ENCODE results near the gene BPIFB2.
"Not testable (repeated sequence)": the region's sequence is repeated elsewhere in the genome, so short reads cannot be mapped to it uniquely, and the experiment has no call there.

BPIFB2 gene, protein sequence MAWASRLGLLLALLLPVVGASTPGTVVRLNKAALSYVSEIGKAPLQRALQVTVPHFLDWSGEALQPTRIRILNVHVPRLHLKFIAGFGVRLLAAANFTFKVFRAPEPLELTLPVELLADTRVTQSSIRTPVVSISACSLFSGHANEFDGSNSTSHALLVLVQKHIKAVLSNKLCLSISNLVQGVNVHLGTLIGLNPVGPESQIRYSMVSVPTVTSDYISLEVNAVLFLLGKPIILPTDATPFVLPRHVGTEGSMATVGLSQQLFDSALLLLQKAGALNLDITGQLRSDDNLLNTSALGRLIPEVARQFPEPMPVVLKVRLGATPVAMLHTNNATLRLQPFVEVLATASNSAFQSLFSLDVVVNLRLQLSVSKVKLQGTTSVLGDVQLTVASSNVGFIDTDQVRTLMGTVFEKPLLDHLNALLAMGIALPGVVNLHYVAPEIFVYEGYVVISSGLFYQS

DNA sequence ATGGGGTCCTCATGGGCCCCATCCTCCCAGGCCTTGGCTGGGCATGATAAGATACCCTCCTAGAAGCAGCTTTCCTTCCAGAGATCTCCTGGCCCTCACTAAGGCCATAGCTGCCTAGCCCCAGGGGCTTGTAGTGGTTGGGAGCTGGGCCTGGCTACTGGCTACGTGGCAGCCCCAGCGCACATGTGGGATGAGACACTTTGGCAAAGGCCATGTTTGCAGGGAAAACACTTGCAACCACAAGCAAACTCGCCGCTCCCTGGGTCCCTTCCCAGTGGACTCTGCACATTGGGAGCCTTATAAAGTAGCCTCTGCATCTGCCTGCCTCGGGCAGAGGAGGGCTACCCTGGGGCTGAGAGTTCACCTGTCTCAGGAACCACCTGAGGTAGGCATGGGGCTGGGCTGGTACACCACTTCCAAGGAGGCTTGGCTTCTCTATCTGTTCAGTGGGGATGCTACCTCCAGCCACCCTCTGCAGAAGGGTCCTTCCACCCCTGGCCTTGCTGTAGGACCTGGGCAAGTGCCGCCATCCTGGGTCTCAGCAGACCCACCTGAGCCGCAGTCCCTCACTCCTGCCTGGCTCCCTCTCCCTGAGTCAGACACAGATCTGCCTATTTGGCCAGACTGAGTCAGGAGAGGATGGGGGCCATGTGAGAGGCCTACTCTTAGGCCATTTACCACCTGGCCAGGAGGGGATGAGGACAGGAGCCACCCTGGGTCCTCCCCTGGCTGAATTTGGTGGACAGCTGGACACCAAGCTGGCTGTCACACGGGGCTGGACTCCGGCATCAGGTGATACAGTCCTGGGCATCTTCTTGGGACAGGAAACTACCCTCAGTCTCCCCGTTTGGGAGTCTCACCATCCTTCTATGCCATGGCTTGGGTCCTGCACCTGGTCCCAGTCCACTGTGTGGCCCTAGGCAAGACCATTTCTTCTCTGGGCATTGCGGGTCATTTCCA, at the start of gene BPIFB2:
Gene BPIFB2, plus strand, starts transcription at position 329 of the 960 bp plus-strand sequence. CDS start 871 bp downstream, outside the sequence.
- no peak for DNase-seq

DNA sequence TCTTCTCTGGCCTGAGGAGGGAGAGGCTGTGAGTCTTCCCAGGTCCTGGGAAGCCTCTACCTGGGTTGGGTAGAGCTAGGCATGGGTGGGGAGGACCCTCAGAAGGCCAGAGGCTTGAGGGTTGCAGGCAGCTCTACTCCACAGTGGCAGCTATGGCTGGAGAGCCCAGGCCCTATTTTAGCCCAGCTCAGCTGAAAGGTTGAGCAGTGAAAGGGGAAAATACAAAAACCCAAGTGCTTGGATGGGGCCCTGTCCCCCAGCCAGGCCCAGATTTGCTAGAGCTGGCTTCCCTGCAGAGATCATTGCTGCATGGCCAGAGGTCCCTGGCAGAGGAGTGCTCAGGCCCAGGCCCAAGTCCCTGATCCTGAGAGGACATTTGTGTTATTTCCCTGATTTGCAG, 48.9 kb upstream of the BPIFB2 start:
- DNase-seq, result no peak

DNA sequence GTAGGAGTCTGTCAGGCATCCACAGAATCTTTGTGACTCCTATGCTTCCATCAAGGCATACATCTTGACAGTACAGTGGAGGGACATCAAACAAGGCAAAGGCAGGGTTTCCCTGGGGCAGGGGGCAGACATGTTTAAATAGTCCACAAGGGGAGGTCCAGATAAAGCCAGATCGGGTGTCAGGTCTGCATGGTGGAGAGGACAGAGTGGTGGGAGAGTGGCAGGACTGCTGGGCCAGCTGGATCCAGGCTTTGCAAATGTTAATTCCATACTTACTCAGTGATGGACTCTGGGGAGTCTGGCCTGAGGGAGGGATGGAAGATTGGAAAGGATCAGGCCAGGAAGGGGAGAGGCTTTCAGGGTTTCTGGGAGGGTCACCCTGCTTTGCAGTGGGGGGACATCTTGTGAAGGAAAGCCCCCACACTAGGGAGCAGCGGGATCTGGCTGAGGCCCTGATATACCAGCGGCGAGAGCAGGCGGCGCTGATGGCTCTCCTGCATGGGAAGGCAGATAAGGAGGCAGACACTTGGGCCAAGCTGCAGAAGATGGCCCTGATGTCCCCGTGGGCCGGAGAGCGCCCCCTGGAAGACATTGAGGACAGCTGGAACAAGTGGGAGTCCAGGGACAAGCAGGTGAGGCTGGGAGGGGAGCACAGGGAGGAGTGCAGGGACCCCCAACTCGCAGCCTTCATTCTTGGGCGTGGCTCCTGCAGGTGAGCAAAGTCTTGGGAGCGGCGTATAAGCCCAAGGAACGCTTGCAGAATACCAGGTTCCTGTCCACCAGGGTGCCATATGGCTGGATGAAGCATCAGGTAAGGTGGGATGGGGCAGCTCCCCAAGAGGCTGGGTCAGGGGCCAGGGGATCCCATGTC, 47.9 kb upstream of the BPIFB2 start:
- DNase-seq, result no peak

DNA sequence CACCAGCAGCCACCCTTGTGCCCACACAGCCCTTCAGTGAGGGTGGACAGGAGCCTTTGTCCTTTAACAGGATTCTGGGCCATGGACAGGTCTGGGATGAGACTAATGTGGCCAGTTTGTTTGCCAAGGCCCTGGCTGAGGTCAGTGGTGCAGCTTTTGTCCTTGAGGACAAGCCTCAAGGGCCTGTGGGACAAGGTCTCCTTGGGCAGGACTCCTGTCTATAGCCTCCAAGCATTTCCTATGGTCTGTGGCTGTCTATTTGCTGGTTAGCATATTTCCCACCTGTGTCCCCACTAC, 47.3 kb upstream of the BPIFB2 start:
- no peak for DNase-seq

DNA sequence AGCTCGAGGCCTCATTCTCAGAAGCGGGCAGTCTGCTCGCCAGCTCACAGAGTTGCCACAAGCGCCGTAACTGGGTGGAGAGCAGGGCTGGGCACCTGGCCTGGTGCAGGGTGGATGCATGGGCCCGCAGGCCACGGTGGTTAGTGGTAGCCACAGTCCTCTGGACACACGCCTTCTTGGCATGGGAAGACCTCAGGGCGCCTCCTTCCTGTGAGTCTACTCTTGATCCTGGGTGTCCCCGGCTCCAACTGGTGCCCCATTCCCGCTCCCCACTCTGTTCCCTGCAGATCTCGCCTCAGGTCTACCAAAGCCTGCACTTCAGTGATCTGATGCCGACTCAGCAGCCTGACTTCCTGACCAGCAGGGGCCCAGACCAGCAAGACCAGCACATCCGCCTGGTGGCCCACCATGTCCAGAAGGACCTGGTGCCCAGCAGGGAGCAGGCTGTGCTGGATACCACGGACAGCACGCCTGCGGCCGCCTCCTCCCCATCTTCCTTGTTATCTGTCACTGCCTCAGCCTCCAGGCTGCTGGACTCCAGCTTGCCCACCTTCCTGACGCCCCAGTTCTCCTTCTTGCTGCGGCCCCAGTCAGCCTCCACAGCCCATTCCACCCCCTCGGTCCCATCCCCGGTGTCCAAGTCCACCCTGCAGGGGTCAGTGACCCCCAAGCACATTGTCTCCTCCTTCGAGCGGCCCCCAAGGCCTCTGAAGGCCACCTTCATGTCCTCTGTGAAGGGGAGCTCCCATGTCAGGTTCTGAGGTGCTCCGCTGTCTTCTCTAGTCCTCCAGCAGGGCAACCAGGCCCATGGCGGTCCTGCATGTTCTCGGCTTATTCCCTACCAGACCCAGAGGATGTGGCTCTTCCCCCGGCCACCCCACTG, 46.4 kb upstream of the BPIFB2 start:
- no peak for DNase-seq

DNA sequence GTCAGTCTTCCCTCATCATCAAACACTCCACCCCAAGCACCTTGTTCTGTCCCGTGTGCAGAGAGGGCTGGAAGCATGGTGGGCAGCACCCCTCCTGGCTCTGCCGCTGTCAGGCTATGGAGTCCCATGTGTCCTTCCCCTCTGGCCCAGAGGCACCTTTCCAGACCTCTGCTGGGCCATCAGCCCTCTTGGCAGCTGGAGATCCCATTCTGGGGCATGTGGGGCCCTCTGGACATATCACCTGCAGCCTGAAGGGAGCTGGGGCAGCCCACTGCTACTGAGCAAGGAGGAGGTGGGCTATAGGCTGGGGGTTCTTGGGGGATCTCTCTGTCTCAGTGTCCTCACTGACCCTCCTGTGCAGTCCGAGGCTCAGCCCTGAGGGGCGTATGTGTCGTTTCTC, 45.5 kb upstream of the BPIFB2 start:
- no peak for DNase-seq

DNA sequence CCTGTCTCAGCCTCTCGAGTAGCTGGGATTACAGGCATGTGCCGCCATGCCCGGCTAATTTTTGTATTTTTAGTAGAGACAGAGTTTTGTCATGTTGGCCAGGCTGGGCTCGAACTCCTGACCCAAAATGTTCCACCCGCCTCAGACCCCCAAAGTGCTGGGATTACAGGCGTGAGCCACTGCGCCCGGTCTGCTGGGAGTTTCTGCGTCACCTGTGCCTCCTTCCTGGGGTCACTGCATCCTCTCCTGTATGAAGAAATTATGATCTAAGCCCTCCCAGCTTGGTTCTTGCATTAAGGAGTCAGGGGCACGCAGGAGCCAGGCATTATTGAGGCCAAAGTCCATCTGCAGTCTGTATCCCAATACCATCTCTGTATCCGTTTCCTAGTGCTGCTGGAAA, 44.9 kb upstream of the BPIFB2 start:
- DNase-seq, result not testable (repeated sequence)

DNA sequence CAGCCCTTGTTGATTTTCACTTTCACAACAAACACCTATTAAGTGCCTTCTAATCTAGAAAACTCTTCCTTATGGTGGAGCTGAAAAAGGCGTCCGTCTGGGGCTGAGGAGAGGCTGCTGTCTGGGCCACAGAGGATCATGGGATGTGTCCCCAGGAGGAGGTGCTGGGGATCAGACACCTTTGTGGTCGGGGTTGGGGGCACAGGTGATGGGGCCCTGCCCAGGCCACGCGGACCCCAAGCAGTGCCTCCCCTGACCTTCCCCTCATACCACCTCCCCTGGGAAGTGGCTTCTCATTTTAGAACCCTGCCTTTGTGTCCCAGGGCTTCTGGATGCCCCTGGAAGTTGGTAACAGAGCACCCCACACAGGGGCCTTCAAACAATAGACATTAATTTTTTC, 44.3 kb upstream of the BPIFB2 start:
- DNase-seq, result no peak

DNA sequence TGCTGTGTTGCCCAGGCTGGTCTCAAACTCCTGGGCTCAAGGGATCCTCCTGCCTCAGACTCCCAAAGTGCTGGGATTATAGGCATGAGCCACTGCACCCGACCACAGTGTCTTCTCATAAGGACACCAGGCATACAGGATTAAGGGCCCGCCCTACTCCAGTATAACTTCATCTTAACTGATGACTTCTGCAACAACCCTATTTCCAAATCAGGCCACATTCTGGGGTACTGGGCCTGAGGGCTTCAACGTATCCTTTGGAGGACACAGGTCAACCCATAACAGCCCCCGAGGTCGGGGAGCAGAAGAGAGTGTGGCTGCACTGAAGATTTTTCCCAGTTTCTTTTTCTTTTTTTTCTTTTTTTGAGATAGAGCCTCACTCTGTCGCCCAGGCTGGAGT, 42.9 kb upstream of the BPIFB2 start:
- DNase-seq, result no peak

DNA sequence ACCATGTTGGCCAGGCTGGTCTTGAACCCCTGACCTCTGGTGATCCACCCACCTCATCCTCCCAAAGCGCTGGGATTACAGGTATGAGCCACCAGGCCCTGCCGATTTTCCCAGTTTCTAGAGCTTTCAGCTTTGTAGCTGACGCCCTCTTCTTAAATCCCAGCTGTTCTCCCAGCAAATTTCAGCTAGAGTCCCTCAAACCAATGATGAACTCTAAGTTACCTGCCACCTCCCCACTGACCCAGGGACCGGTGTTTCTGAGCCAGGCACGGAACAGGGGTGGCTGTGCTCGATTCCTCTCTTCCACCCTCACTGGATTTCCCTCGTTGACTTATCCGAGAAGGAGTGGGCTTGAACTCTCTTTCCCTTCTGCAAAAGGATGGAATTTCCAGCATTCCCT, 42.4 kb upstream of the BPIFB2 start:
- DNase-seq, result no peak

DNA sequence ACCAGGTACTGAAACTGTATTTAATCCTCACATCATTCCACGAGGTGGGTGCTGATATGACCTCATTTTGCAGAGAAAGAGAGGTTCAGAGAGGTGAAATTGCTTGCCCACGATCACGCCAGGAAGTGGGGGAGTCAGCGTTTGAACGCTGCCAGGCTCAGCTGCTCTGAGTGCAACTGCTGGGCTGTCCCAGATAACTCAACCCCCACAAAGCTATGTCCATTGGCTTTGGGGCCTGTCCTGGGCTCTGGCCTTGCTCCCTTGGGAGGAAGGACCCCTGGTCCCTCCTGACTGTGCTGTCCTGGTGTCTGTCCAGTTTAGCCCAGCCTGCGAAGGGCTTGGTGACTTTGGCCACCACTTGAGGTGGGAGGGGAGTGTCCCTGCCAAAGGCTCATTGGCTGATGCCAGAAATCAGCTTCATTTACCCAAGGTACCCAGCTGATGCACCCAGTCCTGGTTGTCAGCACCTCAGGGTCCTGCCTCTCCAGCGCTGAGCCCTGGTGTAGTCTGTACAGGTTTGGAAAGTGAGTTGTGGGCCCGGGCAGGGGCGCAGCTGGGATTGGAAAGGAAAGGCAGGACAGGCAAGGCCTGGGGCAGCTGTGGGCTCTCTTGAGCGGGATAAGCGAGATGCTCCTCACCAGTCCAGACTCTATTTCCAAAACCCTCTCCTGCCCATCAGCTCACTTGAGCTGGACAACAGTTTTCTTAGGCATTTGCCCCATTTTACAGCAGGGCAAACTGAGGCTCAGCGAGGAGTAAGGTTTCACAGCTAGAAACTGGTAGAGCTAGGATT, 41.7 kb upstream of the BPIFB2 start:
- no peak for DNase-seq

DNA sequence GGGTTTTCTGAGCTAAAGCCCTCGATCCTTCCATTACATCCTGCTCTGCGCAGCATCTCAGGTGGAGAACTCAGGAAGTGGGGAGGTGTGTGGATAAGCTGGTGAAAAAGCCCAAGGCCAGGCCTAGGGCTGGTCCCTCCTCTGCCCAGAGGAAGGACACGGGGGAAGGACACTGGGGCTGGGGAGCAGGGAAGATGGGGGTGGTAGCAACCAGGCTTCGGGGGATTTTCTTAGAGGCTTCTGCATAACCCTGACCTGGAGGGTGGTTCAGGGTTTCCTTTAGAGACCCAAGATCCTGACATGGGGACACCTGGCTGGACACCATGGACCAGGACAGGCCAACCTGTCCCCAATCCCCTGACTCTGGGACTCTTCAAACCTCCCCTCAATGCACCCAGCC, 41.1 kb upstream of the BPIFB2 start:
- no peak for DNase-seq

DNA sequence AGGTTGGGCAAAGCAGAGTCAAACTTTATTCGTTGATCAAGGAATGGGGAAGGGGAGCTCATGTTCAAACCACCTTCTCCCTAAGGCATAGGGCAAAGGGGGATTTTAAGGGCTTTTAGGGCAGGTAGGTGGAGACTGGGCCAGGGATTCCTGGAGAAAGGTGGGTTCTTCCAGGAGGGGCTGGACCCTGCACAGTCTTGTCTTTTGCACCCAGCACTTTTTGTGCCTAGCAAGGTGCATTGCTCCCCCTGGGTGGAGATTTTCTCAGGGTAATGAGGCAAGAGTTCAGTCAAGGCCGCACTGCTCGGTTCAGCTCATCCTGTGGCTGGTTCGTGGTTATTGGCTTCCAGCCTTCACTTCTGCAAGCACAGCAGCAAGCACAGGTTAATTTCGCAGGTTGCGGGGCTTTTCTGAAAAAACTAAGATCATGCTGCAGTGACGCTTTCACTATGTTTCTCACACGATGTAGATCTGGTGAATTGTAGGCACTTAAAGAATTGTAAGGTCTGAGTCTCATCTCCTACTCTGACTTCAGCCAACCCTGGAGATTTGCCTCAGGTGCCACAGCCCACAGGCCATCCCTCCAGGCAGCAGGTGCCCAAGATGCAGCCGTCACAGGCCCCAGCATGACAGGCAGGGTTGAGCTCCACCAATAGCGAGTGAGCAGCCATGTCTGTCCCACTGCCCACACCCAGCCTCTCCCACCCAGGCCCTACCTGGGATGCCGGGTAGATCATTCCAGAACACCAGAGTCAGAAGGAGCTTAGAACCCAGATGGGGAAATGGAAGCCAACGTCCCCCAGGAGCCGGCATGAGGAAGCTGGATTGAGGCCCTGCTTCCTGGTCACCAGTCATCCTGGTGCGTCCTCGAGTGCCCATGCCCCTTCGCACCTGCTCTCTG, 40.4 kb upstream of the BPIFB2 start:
- DNase-seq, result no peak

DNA sequence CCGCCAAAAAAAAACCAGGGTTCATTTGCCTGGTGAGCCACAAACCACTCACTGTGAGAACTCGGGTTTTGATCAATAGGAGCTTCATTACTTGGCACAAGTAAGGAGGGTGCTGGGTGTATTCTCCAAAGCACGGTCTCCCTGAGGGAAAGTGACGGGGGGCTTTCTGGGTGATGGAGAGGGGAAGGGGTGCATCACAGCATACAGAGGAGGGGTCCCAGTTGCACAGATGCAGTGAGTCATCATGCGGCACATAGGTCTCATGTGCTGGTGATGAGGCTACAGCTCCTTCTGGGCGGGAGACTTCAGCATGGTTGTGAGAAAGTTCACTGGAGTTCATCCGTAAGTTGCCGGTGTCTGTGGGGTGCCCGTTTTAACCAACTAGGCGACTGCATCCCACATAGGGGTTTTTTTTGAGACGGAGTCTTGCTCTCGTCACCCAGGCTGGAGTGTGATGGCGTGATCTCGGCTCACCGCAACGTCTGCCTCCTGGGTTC, 39.5 kb upstream of the BPIFB2 start:
- no peak for DNase-seq

DNA sequence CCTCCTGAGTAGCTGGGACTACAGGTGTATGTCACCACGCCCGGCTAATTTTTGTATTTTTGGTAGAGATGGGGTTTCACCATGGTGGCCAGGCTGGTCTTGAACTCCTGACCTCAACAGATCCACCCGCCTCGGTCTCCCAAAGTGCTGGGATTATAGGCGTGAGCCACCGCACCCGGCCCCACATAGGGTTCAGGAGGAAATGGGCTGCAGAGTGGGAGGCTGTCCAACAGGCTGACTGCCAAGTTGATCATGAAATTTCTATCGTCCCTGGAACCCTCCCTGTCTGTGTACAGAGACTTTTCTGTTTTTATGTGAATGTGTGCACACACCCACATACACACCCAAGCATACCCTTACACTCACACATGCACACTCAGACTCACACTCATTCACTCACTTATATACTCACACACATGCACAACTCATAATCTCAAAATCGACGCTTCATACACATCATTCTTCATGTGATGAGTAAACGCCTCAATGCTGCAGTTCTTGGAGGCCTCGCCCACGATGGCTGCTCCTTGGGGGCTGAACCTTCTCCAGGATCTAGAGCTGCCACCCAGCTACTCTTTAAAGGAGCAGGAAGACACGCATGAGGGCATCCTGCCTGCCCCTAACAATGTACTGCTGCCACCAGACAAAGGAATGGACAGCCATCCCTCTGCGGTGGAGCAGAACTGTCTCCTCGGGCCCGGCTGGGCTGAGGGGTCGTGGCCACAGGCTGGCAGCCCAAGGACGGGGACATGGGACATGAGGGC, 38.8 kb upstream of the BPIFB2 start:
- DNase-seq, result no peak

DNA sequence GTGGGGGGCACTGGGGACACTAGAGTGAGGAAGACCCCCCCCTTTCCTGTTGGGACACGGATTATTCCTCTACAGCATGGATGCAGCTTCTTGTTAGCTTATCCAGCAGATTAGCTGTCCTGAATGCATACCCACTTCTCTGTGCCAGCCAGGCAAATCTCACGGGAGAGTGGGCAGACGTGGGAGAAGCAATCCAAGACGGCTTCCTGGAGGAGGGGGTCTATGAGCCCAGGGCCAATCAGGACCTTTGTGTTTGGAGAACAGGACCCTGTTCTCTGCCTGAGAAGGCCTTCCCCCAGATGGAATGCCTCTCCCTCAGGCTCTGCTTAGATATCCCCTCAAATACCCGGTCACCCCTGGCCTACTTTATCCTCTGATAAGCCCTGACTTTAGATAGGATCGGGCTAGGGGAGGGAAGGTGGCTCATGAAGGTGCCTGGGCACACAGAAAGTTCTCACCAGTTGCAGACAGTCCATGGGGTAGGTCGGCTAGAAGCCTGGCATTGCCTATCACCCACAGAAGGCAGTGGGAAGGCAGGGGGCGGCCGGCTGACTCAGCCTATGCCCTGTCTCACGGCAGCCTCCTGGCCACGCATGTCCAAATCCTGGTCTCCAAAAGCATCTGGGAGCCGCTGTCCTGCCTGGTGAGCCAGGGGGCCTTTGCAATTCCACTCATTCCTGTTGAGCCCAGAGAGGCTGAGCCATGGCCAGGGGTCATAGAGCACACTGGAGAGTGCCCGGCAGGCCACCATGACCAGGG, 38.0 kb upstream of the BPIFB2 start:
- no peak for DNase-seq

DNA sequence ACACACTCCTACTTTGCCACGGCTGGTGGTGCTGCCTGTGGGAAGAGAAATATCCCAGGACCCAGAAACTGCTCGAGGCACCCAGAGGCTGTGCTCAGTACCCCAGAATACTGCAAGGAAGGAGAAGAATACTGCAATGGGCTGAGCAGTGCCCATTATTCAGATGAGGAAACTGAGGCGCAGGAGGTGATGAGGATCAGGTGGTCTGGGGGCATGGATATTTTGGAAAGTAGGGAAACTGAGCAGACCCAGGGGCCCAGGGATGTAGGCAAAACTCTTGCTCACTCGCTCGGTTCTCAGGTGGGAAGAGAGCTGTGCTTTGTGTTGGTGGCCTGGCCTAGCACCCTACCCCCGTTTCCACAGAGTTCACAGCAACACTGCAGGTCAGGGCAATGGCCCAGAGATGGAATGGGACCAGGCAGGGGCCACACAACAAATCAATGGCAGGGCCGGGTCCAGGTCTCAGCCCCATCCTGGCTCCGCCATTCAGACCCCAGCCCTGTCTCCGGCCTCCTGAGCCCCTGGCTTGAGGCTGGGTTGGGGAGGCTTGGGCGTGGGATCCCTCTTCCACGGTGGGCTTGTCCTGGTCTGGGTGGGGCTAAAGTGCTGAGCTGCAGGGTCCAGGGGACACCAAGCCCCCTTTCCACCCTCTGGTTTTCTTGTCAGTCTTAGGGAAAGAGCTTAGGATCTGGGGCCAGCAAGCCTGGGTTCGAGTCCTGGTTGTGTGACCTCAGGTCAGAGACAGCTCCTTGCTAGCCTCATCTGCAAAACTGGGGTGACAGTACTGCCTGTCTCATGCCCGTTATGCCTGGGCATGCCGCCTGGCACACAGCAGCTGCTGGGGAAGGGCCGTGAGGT, 37.2 kb upstream of the BPIFB2 start:
- DNase-seq, result no peak

Data from activated T-cell treated with anti-CD3 and anti-CD28 coated beads for 4 hours (primary cell).